ENCODE results near the gene LTO1. TPM values are rescaled to one million over a fixed set of nuclear protein-coding genes. Genes with fewer than 3 reads are reported as not detected.
"Not testable (repeated sequence)": the region's sequence is repeated elsewhere in the genome, so short reads cannot be mapped to it uniquely, and the experiment has no call there.

Gene LTO1
- total RNA-seq, 3 donors from 2014 or later = 22.2 to 24.5 (median 22.8) TPM

- H3K4me3 Mint-ChIP-seq = no peak overlapping the region
- peaks cover 50% of the 10 kb centered on the region for H3K27me3 Mint-ChIP-seq (ENCODE audit: low read depth)
- no peaks in the 10 kb centered on the region for H3K36me3 Mint-ChIP-seq (ENCODE audit: insufficient read depth)
- no peak for DNase-seq
- H3K9me3 Mint-ChIP-seq = no peaks in the 10 kb centered on the region
- ATAC-seq = no peak
- H3K4me1 Mint-ChIP-seq (ENCODE audit: low read depth) = peaks cover 27% of the 10 kb centered on the region
These were observed 38.5 kb downstream of the LTO1 start for GRCh38 chr11:69636512-69637197.

GRCh38 chr11:69635804-69636511 lies 39.2 kb downstream of the LTO1 start:
- H3K27me3 Mint-ChIP-seq (ENCODE audit: low read depth) = peaks cover 50% of the 10 kb centered on the region

GRCh38 chr11:69635195-69635594 lies 40.0 kb downstream of the LTO1 start:
- ATAC-seq (no peak), DNase-seq (no peak)
- H3K4me1 Mint-ChIP-seq (ENCODE audit: low read depth) = peaks cover 22% of the 10 kb centered on the region
- H3K27me3 Mint-ChIP-seq (ENCODE audit: low read depth) = peaks cover 45% of the 10 kb centered on the region
- H3K9me3 Mint-ChIP-seq = no peaks in the 10 kb centered on the region
- H3K36me3 Mint-ChIP-seq (ENCODE audit: insufficient read depth) = no peaks in the 10 kb centered on the region
- H3K4me3 Mint-ChIP-seq = no peak overlapping the region

More at GRCh38 chr11:69635804-69636511, 39.2 kb downstream of the LTO1 start:
- Mint-ChIP-seq H3K4me1 (ENCODE audit: low read depth) (peaks cover 27% of the 10 kb centered on the region), H3K4me3 (no peak overlapping the region), H3K36me3 (ENCODE audit: insufficient read depth) (no peaks in the 10 kb centered on the region), H3K9me3 (no peaks in the 10 kb centered on the region)
- ATAC-seq = no peak
- no peak for DNase-seq

- H3K27me3 Mint-ChIP-seq (ENCODE audit: low read depth) = peaks cover 39% of the 10 kb centered on the region
- no peak overlapping the region for H3K4me3 Mint-ChIP-seq
- peaks cover 16% of the 10 kb centered on the region for H3K4me1 Mint-ChIP-seq (ENCODE audit: low read depth)
- ATAC-seq (no peak), DNase-seq (no peak)
- H3K9me3 Mint-ChIP-seq = peaks cover 5% of the 10 kb centered on the region
- no peaks in the 10 kb centered on the region for H3K36me3 Mint-ChIP-seq (ENCODE audit: insufficient read depth)
These were observed 40.6 kb downstream of the LTO1 start for GRCh38 chr11:69634590-69634989.

GRCh38 chr11:69634069-69634468 lies 41.1 kb downstream of the LTO1 start:
- ATAC-seq = no peak
- Mint-ChIP-seq H3K36me3 (ENCODE audit: insufficient read depth) (no peaks in the 10 kb centered on the region), H3K4me3 (no peak overlapping the region), H3K9me3 (peaks cover 8% of the 10 kb centered on the region), H3K4me1 (ENCODE audit: low read depth) (peaks cover 13% of the 10 kb centered on the region), H3K27me3 (ENCODE audit: low read depth) (peaks cover 40% of the 10 kb centered on the region)
- DNase-seq = no peak

- no peak overlapping the region for H3K4me3 Mint-ChIP-seq
- peaks cover 32% of the 10 kb centered on the region for H3K27me3 Mint-ChIP-seq (ENCODE audit: low read depth)
- peaks cover 8% of the 10 kb centered on the region for H3K9me3 Mint-ChIP-seq
- DNase-seq (no peak), ATAC-seq (no peak)
- peaks cover 9% of the 10 kb centered on the region for H3K4me1 Mint-ChIP-seq (ENCODE audit: low read depth)
- H3K36me3 Mint-ChIP-seq (ENCODE audit: insufficient read depth) = no peaks in the 10 kb centered on the region
These were observed 42.3 kb downstream of the LTO1 start for GRCh38 chr11:69632900-69633299.

- no peaks in the 10 kb centered on the region for H3K4me1 Mint-ChIP-seq (ENCODE audit: low read depth)
- no peaks in the 10 kb centered on the region for H3K36me3 Mint-ChIP-seq (ENCODE audit: insufficient read depth)
- peaks cover 28% of the 10 kb centered on the region for H3K27me3 Mint-ChIP-seq (ENCODE audit: low read depth)
- DNase-seq (no peak), ATAC-seq (no peak)
- H3K4me3 Mint-ChIP-seq = no peak overlapping the region
- H3K9me3 Mint-ChIP-seq = peaks cover 8% of the 10 kb centered on the region
These were observed 44.7 kb downstream of the LTO1 start for GRCh38 chr11:69630424-69630823.

- ATAC-seq (peak in 1 of 2 donors; percentile 37), DNase-seq (no peak)
- no peaks in the 10 kb centered on the region for H3K36me3 Mint-ChIP-seq (ENCODE audit: insufficient read depth)
- H3K27me3 Mint-ChIP-seq (ENCODE audit: low read depth) = peaks cover 26% of the 10 kb centered on the region
- no peak overlapping the region for H3K4me3 Mint-ChIP-seq
- no peaks in the 10 kb centered on the region for H3K4me1 Mint-ChIP-seq (ENCODE audit: low read depth)
- H3K9me3 Mint-ChIP-seq = peaks cover 8% of the 10 kb centered on the region
These were observed 45.1 kb downstream of the LTO1 start for GRCh38 chr11:69630017-69630416.

- Mint-ChIP-seq H3K4me1 (ENCODE audit: low read depth) (no peaks in the 10 kb centered on the region), H3K27me3 (ENCODE audit: low read depth) (peaks cover 24% of the 10 kb centered on the region), H3K36me3 (ENCODE audit: insufficient read depth) (no peaks in the 10 kb centered on the region), H3K9me3 (peaks cover 8% of the 10 kb centered on the region), H3K4me3 (no peak overlapping the region)
- no peak for DNase-seq
- no peak for ATAC-seq
These were observed 47.6 kb downstream of the LTO1 start for GRCh38 chr11:69627551-69627950.

- Mint-ChIP-seq H3K9me3 (peaks cover 8% of the 10 kb centered on the region), H3K27me3 (ENCODE audit: low read depth) (peaks cover 21% of the 10 kb centered on the region), H3K4me3 (no peak overlapping the region), H3K4me1 (ENCODE audit: low read depth) (no peaks in the 10 kb centered on the region), H3K36me3 (ENCODE audit: insufficient read depth) (no peaks in the 10 kb centered on the region)
- DNase-seq = no peak
- ATAC-seq = no peak
These were observed 49.7 kb downstream of the LTO1 start for GRCh38 chr11:69625476-69625875.

- no peak for DNase-seq
- no peak overlapping the region for H3K4me3 Mint-ChIP-seq
- H3K27me3 Mint-ChIP-seq (ENCODE audit: low read depth) = peaks cover 19% of the 10 kb centered on the region
- ATAC-seq = no peak
- no peaks in the 10 kb centered on the region for H3K36me3 Mint-ChIP-seq (ENCODE audit: insufficient read depth)
- H3K4me1 Mint-ChIP-seq (ENCODE audit: low read depth) = no peaks in the 10 kb centered on the region
- peaks cover under 1% of the 10 kb centered on the region for H3K9me3 Mint-ChIP-seq
These were observed 50.9 kb downstream of the LTO1 start for GRCh38 chr11:69624293-69624692.

GRCh38 chr11:69622097-69622681 lies 53.0 kb downstream of the LTO1 start:
- peaks cover 22% of the 10 kb centered on the region for H3K27me3 Mint-ChIP-seq (ENCODE audit: low read depth)
- not testable (repeated sequence) for H3K4me1 Mint-ChIP-seq (ENCODE audit: low read depth); ATAC-seq; H3K9me3 Mint-ChIP-seq; H3K36me3 Mint-ChIP-seq (ENCODE audit: insufficient read depth); H3K4me3 Mint-ChIP-seq; DNase-seq

GRCh38 chr11:69620683-69621290 lies 54.4 kb downstream of the LTO1 start:
- no peaks in the 10 kb centered on the region for H3K36me3 Mint-ChIP-seq (ENCODE audit: insufficient read depth)
- DNase-seq (no peak), ATAC-seq (no peak)
- H3K27me3 Mint-ChIP-seq (ENCODE audit: low read depth) = peaks cover 18% of the 10 kb centered on the region
- no peak overlapping the region for H3K4me3 Mint-ChIP-seq
- no peaks in the 10 kb centered on the region for H3K9me3 Mint-ChIP-seq
- H3K4me1 Mint-ChIP-seq (ENCODE audit: low read depth) = no peaks in the 10 kb centered on the region

- Mint-ChIP-seq H3K4me1 (ENCODE audit: low read depth) (no peaks in the 10 kb centered on the region), H3K4me3 (no peak overlapping the region), H3K9me3 (no peaks in the 10 kb centered on the region), H3K36me3 (ENCODE audit: insufficient read depth) (no peaks in the 10 kb centered on the region), H3K27me3 (ENCODE audit: low read depth) (peaks cover 14% of the 10 kb centered on the region)
- DNase-seq (no peak), ATAC-seq (no peak)
These were observed 56.9 kb downstream of the LTO1 start for GRCh38 chr11:69618237-69618636.
